ENCODE results near the gene NDUFA13. TPM values are rescaled to one million over a fixed set of nuclear protein-coding genes. Genes with fewer than 3 reads are reported as not detected.

The NDUFA13 gene
- polyA plus RNA-seq, 1 of the 3 experiments (the other 2 are of a cell fraction) = 1,828 TPM

- no peak overlapping the region for H3K27ac ChIP-seq (ENCODE audit: low read depth in 2 of 2, low read length in 1 of 2)
- no peaks in the 10 kb centered on the region for H3F3A ChIP-seq (replicated peaks; ENCODE audit: insufficient read depth)
- no peak overlapping the region for H3K4me2 ChIP-seq
- H3K79me2 ChIP-seq (ENCODE audit: insufficient read depth) = no peaks in the 10 kb centered on the region
- TF ChIP-seq CHD2 (IDR thresholded peaks at IDR 0.05; ENCODE audit: low read length, partially characterized antibody) (no peak), RFX5 (IDR thresholded peaks at IDR 0.05; ENCODE audit: low read length) (no peak), FOSL2 (IDR thresholded peaks at IDR 0.05; ENCODE audit: borderline replicate concordance, low read depth) (no peak), SMC3 (IDR thresholded peaks at IDR 0.05; ENCODE audit: low read depth, low read length) (no peak), ZBTB33 (IDR thresholded peaks at IDR 0.05; ENCODE audit: borderline replicate concordance, low read depth) (no peak), GABPA (IDR thresholded peaks at IDR 0.05; ENCODE audit: low read depth) (no peak), USF1 (IDR thresholded peaks at IDR 0.05; ENCODE audit: borderline replicate concordance, low read depth) (no peak), NRF1 (IDR thresholded peaks at IDR 0.05; ENCODE audit: low read depth, low read length) (no peak), FOXJ3 (CRISPR knock-in tag; IDR thresholded peaks at IDR 0.05) (no peak), RCOR1 (IDR thresholded peaks at IDR 0.05; ENCODE audit: low read length) (no peak), FOXM1 (IDR thresholded peaks at IDR 0.05; ENCODE audit: low read depth) (no peak), EZH2phosphoT487 (IDR thresholded peaks at IDR 0.05; ENCODE audit: borderline replicate concordance, low read depth) (no peak)
- no peak overlapping the region for H2AFZ ChIP-seq (ENCODE audit: low read depth)
- no peaks in the 10 kb centered on the region for H4K20me1 ChIP-seq (ENCODE audit: insufficient read depth)
- ChIA-PET POLR2A (no interaction called here), CTCF (interaction anchor here (0.7 to 9.3 kb wide), 3 partner anchors 14 to 1078 kb away, joined by 3 to 56 read pairs (median 5); no protein-coding TSS in a partner anchor)
- no peaks in the 10 kb centered on the region for H3K27me3 ChIP-seq (ENCODE audit: insufficient read depth)
- H3K4me3 ChIP-seq (ENCODE audit: low read depth in 2 of 2, low read length in 1 of 2) = no peak overlapping the region
- H3K9me3 ChIP-seq = no peaks in the 10 kb centered on the region
- H3K4me1 ChIP-seq (ENCODE audit: control insufficient read depth in 1 of 2, insufficient read depth in 2 of 2, low read depth in 1 of 2, low read length in 1 of 2) = no peaks in the 10 kb centered on the region; a peak in 1 of 4 replicates
- no peak overlapping the region for H3K9ac ChIP-seq
- DNase-seq = no peak
- no peaks in the 10 kb centered on the region for H3K9me2 ChIP-seq
- 74% methylated on average over 2 of the region's 3 CpGs for WGBS (ENCODE audit: low lambda C conversion rate)
- H3K36me3 ChIP-seq (replicated peaks in 1 of 2; ENCODE audit: control insufficient read depth in 1 of 2, insufficient read depth in 2 of 2, low read length in 1 of 2) = no peaks in the 10 kb centered on the region
Observed at GRCh38 chr19:19567391-19567790, 51.4 kb downstream of the NDUFA13 start.

- Histone ChIP-seq H3K4me3 (ENCODE audit: low read depth in 2 of 2, low read length in 1 of 2) (no peak overlapping the region), H3K4me2 (no peak overlapping the region), H4K20me1 (ENCODE audit: insufficient read depth) (no peaks in the 10 kb centered on the region), H3F3A (replicated peaks; ENCODE audit: insufficient read depth) (no peaks in the 10 kb centered on the region), H3K9ac (no peak overlapping the region), H3K36me3 (replicated peaks in 1 of 2; ENCODE audit: control insufficient read depth in 1 of 2, insufficient read depth in 2 of 2, low read length in 1 of 2) (no peaks in the 10 kb centered on the region), H3K4me1 (ENCODE audit: control insufficient read depth in 1 of 2, insufficient read depth in 2 of 2, low read depth in 1 of 2, low read length in 1 of 2) (no peaks in the 10 kb centered on the region), H3K79me2 (ENCODE audit: insufficient read depth) (no peaks in the 10 kb centered on the region), H3K27ac (ENCODE audit: low read depth in 2 of 2, low read length in 1 of 2) (no peak overlapping the region), H2AFZ (ENCODE audit: low read depth) (no peak overlapping the region), H3K27me3 (ENCODE audit: insufficient read depth) (no peaks in the 10 kb centered on the region), H3K9me2 (no peaks in the 10 kb centered on the region), H3K9me3 (no peaks in the 10 kb centered on the region)
- 88% methylated on average over 24 of the region's 25 CpGs for WGBS (ENCODE audit: low lambda C conversion rate)
- DNase-seq = no peak
- ChIA-PET CTCF (interaction anchor here (1.3 to 9.3 kb wide), 3 partner anchors 16 to 75 kb away, joined by 5 to 56 read pairs (median 6); no protein-coding TSS in a partner anchor), POLR2A (no interaction called here)
- TF ChIP-seq TEAD4 (IDR thresholded peaks at IDR 0.05; ENCODE audit: borderline replicate concordance, insufficient read depth) (no peak), NFIC (IDR thresholded peaks at IDR 0.05; ENCODE audit: borderline replicate concordance) (peak; percentile 76), FOSL2 (IDR thresholded peaks at IDR 0.05; ENCODE audit: borderline replicate concordance, low read depth) (peak; percentile 58; the same call in 1 of the 2 replicates), MAX (IDR thresholded peaks at IDR 0.05; ENCODE audit: low read depth) (no peak), RFX5 (IDR thresholded peaks at IDR 0.05; ENCODE audit: low read length) (no peak), TAF1 (IDR thresholded peaks at IDR 0.05; ENCODE audit: borderline replicate concordance, low read depth, low read length) (no peak), MEF2A (IDR thresholded peaks at IDR 0.05; ENCODE audit: borderline replicate concordance, low read depth) (no peak), ZBTB33 (IDR thresholded peaks at IDR 0.05; ENCODE audit: borderline replicate concordance, low read depth) (no peak), SMC3 (IDR thresholded peaks at IDR 0.05; ENCODE audit: low read depth, low read length) (no peak), PBX3 (IDR thresholded peaks at IDR 0.05) (no peak), FOXJ3 (CRISPR knock-in tag; IDR thresholded peaks at IDR 0.05) (no peak), TCF12 (IDR thresholded peaks at IDR 0.05) (peak; percentile 17; the same call in 1 of the 2 replicates), SIN3A (IDR thresholded peaks at IDR 0.05; ENCODE audit: borderline replicate concordance, low read depth, low read length) (no peak)
Observed at GRCh38 chr19:19568802-19569756, 53.1 kb downstream of the NDUFA13 start.

Measured in SK-N-SH (cell line).